NCI-H524 (cell line): Measurements from ENCODE around the gene HUS1.

Experiments used
- DNase-seq, 2 experiments: peaks; one replicate each; lab custom pipeline; 2025; lab: John Stamatoyannopoulos, UW

Gene HUS1

DNA sequence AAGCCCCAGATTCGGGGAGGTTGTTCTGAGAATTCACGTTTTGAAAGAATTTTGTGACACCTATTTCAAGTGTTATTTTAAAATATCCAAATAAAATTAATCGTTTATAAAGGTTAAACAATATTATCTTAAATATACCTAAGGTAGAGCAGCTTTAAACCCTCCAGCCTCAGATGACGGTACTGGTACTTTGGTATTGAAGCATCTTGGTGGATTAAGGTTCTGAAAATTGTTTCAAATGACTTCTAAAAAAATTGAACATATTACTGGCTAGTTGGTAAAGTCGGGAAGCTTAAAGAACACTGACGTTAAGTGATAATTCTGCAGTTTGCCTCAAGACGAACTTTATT lies 392 bp upstream of the HUS1 start:
- no peak for DNase-seq

DNA sequence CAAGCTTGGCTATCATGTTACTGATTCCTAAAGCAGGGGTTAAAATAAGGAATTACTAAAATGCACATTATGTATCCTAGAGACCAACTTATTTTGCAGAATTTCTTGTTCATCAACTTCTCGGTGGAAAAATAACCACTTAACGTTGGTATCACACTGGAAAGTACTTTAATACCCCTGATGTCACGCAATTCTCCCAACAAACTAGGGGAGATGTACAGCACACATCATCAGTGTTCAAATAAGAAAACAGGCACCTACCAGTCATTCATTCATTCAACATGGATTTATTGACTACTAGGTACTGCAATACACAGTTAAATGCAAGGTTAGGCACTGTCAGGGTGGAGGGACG lies 648 bp downstream of the HUS1 start:
- peak in 1 of 2 experiments; percentile 53 for DNase-seq

DNA sequence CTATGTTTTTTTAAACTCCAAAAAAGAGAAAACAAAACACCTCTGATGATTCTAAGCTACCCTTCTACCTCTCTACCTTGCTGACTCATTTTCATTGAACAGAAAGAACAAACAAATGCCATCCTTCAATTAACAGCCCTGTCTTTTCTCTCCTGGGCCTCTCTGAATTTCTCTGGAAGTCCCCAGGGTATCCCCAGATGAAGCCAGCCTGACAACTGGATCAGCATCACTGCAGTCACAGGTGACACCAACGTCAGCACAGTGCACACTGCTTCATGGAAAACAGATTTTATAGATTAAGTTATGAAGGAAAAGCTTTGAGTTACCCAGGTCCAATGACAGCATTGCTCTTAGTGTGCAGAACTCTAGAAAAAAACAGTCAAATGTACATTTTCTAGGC lies 5.7 kb downstream of the HUS1 start:
- no peak for DNase-seq

DNA sequence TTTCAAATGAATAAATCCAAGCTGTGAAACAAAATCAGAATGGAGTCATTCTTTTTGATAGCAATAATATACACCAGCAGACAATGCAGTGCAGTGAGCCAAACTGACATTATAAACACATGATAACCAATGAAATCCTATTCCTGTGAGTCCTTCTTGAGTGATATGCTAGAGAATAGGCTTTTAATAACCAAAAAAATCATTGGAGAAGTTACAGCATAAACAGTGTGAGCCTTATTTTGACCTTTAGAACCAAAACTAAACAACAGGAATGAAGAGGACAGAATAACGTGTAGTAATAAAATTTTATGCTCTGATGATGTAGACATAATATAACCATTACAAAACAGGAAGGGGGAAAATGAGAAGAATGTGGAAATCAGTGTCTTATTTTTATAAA lies 8.7 kb downstream of the HUS1 start:
- DNase-seq = no peak

DNA sequence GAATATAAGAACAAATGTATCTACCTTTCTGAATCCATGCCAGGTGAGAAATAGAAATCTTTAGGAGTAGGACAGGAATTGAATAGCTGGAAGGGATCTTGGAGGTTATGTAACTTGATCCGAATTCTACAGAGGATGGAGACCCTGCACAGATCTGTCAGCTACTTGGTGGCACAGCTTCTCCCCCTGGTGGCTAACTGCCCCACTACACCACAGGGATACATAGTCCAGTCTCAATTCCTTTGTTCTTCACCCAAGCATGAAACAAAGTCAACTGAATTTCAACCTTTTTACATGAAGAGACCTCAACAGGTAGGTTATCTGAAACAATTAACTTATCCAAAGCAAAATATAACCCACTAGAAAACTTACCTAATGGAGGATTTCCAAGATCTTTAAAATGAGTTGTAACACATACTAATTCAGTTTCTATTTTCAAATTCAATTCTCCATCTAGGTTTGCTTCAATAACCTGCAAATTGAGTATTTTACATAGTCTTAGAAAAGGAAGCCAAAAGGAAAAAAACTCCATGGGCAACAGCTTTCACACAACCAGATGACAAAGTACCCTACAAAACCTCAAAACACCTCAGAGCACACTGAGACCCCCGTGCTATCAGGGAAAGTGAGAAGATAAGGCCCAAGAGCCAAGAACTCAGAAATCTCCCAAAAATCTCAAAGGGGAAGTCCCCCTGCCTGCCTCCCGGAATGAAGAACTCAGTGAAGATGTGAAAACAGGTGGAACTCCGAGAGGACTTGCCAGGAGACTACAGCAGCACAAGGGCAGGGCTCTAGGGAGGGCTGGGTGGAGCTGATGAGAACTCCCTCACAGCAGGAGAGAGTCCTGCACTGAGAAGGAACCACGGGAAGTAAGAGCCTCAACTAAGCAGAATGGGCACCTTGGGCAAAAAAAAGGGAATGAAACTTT lies 10.3 kb downstream of the HUS1 start:
- DNase-seq = peak; percentile 43 to 67

DNA sequence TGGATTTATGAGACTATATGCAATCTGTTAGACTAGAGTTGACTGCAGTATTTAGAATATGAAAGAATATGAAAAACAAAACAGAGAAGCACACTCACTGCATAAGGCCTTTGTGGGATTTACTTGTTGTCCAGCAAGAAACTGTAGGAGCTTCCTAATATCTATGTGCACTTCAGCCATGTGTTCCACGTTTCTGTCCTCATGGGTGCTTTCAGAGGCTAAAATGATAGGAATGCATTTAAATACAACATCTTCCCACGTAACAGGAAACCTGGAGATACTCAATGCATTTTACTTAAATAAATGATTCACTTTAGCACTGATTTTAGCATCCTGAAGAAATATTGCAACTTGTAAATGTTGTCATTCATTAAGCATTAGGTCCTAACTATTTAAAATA lies 11.7 kb downstream of the HUS1 start:
- no peak for DNase-seq

DNA sequence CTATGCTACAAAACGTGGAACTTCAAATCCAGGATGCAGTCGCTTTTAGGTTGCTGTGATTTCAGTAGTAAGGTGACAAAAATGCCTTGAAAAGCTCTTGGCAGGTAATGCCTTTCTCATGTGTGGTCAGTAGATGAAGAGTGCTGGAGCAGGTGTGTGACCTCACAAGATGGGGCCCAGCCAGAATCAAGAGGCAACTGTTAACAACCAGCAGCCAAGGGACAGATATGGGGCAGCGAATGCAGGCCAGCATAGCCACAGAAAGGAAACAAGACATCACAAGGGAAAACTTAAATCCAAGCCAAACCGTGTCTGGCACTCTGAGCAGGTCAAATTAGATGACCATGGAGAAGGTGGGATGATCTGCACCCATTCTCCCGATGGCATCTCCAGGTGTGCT lies 12.3 kb downstream of the HUS1 start:
- DNase-seq = no peak

DNA sequence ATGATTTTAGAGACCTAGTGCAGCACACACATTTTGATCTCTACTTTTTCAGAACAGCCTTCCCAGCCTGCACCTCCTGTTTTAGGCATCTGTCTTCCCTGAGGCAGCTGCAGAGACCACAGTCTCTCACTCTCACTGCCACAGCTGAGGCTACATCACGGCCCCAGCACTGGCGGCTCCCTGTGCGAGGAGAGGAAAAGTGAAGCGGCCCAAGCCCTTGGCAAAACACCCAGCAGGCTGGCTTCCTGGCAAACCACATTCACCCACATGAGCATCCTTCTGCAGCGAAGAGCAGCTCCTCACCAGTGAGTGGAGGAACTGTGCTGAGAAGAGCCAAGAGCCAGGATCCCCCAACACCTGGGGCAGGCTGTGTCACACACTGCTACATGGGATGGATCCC lies 14.0 kb downstream of the HUS1 start:
- no peak for DNase-seq

DNA sequence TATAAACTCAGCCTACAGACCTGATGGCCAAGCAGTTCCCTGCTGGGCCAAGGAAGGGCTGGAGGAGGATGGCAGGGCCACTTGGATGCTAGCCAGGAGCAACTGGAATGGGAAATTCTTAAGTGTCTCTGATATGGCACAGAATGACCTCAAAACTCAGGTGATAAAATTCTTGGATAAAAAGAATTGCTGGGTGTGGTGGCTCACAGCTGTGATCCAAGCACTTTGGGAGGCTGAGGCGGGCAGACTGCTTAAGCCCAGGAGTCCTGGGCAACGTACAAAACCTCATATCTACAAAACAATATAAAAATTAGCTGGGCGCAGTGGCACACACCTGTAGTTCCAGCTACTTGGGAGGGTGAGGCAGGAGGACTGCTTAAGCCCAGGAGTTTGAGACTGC lies 17.2 kb downstream of the HUS1 start:
- no peak for DNase-seq

DNA sequence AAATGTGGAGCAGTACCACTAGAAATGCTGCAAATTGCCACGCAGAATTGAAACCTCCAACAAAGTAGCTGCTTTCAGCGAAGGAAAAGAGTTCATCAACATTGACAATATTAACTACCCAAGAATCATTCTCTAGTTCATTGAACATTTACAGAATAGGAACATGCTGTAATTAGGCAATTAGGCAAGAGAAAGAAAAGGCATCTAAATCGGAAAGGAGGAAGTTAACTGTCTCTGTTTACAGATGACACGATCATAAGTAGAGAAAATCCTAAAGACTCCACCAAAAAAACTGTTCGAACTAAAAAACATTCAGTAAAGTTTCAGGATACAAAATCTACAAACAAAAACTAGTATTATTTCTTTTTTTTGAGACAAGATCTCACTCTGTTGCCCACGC lies 22.3 kb downstream of the HUS1 start:
- DNase-seq = no peak

DNA sequence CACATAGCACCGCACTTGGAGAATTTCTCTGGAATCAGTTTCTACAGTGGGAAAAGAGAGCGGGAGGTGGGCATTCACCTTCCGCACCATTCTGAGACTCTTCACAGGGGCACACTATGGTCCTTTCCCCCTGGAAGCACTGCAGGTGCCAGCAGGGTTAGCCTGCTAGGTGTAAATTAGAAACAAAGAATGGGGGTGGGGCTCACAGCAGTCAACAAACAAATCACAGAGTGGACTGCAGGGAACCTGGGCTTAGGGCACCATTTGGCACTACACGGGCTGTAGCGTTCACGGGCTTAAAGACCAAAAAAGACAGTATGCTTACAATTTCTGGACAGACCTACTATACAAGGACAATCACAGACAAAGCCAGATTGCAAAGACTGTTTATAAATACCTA lies 23.2 kb downstream of the HUS1 start:
- DNase-seq = no peak

DNA sequence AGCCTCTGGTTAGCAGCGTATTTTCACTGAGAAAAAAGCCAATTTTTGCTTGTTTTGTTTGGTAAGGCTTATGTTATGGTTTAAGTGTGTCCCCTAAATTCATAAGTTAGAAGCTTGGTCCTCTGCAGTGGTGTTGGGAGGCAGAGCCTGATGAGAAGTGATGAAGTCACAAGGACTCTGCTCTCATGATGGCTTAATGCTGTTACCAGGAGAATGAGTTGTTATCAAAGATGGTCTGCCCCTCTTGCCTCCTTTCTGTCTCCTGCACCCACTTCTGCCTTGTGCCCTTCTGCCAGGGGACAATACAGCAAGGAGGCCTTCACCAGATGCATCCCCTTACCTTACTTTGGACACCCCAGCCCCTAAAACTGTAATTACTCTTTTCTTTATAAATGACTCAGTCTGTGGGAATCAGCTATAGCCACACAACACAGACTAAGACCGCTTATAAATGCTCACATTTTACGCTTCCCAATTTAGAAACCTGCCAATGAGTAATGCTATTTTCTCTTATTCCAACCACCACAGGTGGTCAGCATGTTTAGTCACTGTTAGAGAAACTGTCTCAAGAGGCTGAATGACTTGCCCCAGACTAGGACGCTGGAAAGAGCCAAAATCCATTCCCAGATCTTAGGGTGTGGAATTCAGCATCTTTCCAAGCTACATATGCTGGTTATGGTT lies 25.0 kb downstream of the HUS1 start:
- no peak for DNase-seq

DNA sequence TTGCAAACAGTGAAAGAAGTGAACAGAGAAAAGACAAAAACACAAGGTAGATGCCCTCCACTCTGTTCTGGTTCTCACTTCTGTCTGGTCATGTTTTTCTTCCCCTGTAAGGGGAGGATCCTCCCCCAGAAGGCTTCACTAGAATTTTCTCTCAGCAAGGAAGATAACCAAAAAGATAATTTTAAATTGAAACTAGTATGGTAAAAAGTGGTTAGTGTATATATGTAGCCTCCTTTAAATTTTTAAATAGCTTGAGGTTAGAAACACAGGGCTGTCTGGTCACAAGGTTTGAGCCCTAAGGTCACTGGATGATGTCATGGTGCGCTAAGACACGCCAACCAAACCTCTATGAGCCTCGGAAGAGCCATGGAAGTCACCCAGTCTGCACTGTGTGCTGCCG lies 25.6 kb downstream of the HUS1 start:
- DNase-seq = no peak

DNA sequence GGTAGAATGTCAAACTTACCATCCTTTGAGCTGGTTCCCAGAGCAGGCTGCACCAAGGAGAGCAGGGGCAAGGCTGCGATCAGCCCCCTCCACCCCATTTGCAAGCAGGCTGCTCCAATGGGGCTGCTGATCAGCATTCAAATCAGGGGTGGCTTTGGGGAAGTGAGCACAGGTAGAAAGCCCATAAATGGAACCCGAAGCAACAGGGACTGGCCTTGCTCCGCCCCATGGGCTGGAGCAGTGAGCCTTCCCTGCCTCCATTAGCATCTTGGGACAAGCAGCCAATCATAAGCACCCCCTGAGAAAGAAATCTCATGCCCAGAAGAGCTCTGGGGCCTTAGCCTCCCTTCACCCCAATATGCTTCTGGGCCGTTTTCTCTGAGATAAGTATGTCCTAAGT lies 27.2 kb downstream of the HUS1 start:
- no peak for DNase-seq

DNA sequence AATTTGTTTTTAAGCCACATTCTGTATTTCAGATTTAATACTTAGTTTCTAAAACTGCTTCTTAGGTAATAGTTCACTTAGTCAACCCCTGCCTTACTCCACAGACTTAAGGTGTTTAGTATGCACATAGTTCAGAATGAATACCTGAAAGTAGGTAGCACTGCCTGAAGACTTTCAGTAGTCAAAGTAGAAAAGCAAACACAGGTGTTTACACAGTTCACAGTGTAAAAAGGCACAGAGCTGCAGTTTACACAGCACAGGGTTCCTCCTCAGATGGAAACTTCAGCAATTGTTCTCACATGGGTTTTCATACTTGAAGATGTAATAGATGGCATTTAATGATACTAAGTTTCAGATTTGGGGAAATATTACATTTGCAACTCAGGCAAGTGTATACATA lies 28.0 kb downstream of the HUS1 start:
- no peak for DNase-seq

DNA sequence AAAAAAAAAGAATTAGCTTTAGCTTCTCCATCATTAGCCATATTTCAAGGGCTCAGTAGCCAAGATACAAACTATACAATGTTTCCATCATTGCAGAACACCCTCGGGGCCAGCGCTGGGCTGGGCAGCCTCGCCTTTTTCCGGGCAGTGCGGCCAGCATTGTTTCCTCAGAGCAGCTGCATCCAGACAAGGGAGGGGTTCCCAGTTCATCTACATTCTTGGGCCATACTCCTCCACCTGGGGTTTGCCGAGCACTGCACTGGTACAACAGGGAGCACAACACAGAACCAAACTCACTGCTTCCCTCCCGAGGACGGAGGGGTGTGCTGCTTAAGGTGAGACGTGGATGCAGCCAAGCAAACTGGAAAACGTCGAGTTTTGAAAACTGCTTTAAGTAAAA lies 28.7 kb downstream of the HUS1 start:
- DNase-seq = no peak

DNA sequence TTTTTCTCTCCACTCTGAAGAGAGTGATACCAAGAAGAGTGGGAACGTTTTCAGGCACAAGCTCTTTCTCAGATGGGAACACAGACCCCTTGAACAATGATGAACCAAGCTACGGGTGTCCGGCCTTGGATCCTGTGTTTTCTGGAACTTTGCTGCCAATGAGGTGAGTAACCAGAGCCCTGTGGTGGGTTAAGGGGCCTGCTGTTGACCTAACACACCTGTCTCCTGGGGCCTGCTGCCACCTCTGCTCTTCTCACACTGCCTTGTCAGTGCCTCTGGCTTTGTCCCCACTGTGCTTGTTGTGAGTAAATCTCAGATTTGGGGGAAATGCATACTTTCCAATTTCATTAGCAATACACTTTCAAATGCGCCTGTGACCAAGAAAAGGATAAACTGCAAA lies 29.7 kb downstream of the HUS1 start:
- no peak for DNase-seq

DNA sequence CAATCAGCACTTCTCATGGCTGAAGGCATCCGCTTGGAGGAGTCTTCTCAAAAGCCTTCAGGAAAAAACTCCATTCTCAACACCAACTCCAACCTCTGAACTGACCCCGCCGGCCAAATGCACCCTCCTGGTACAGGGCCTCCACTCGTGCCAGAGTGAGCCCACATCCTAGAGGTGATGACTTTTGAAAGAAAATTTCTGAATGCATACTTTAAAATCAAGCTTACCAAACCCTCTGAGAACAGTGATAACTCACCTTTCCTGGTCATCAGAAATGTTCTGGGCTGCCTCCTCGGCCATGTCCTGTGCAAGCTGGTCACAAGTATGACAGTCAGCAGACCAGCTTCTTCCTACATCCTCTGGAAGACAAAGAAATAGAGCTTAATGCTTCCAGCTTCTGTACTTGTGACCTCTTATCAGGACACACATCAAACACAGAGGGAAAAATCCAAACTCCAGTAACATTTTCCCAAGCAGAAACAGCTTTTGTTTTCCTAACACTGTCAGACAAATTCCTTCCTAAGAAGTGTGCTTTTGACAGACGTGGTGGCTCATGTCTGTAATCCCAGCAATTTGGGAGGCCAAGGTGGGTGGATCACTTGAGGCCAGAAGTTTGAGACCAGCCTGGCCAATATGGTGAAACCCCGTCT lies 31.1 kb downstream of the HUS1 start, which contains the start of gene PKD1L1:
PKD1L1 (minus strand) TSS at position 326 of the 650 bp plus-strand sequence; CDS start at position 300, 26 bp downstream.
- no peak for DNase-seq

DNA sequence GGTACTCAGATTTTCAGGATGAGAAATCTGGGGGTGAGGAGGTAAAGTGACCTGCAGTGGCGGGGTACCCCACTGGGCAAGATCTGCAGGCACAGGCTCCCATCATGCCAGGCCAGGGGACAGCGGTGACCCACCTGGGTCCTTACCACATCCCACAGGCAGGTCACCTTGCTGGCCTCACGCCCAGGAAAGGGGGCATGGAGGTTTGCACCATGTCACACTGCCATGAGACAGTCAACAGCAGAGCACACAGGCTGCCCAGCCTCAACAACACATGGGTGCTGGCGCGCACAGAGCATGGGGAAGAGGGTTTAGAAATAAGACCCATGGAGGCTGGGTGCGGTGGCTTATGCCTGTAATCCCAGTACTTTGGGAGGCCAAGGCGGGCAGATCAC lies 32.1 kb downstream of the HUS1 start:
- DNase-seq = no peak

DNA sequence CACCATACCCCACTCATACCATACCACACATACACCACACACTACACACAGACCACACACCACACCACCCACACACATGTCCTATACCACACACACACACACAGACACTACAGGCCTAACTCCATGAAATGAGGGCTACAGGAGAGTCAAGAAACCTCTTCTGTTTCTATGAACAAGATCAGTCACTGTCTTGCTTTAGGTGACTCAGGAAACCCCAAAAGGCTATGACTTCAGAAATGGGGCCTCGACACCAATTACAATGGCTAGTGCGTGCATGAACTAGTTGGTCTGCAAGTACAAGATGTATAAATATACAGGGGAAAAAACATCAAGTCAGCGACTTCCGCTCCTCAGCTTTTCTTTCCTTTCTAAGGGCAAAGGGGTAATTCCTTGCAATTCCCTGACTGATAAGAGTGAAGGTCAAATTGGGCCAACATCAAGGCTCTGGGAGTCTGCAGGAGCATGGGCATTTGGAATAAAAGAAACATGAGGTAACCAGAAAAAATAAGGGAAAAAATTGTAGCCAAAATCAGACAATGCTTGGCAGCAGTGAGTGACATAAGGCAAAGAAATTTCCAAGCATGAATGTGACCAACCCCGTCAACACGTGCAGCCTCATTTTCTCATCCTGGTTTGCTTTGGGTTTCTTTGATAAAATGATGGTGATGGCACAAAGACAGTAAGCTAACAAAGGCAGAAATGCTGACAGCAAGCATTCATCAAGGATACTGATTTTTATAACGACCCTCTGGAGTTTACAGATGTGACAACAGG lies 32.6 kb downstream of the HUS1 start:
- DNase-seq = no peak

DNA sequence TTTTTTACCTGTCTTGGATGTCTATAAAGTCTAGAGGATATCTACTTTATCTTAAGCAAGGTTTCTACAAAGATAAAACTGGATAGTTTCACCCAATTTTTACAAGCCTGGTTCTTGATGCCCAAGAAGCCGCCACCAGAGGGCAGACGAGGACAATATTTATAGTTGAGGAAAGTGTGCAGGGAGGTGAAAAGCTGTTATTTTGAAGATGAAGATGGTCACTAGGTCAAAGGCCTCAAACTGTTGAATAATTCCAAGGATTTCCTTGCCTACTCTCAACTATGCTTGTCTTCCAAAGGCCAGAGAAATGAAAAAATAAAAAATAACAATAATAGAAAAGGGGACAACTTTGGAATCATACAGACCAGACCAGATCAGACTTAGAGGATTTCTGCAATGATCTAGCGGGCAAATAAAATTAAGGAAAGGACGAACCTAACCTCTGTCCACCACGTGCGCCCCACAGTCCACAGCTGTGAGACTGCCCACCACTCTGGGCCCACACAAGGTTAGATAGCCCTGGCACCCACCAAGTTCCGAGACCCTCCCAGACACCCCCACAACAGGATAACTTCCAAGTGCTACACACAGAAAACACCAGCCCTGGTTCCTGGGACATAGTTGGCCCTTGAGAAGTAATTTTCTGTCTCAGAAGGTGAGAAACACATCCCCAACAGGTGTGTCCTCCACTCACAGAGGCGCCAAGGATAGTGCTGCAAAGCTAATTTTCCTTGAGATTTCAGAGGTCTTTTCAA lies 34.0 kb downstream of the HUS1 start:
- DNase-seq = peak; percentile 29 to 52
